Ureter (tissue), 1 donor: ENCODE results near the gene KAZALD1. TPM values are rescaled to one million over a fixed set of nuclear protein-coding genes. Genes with fewer than 3 reads are reported as not detected.
A peak's percentile ranks its signal among the peaks of the same experiment; 100 is the strongest.
"Not testable (repeated sequence)": the region's sequence is repeated elsewhere in the genome, so short reads cannot be mapped to it uniquely, and the experiment has no call there.

Source experiments
- DNase-seq: peaks from one replicate; pipeline ENCODE4 v3.0.0-alpha.2; 2020; ENCODE audit warnings: low spot score
- total RNA-seq: library from RNA; stranded (reverse); gene quantifications from one replicate; pipeline ENCODE4 v1.2.4, GENCODE V29; 2023
- donor health status: DM: yes; HTN: yes; CAD: no.

The KAZALD1 gene
- total RNA-seq, 1 donor from 2014 or later: 3.4 TPM

- no peak for DNase-seq
Measured at GRCh38 chr10:101030496-101031127, 31.2 kb upstream of the KAZALD1 start.

- DNase-seq: peak; percentile 96
Measured at GRCh38 chr10:101031128-101031795, 30.5 kb upstream of the KAZALD1 start, which contains the start of the genes PDZD7 and SFXN3. TSS of gene PDZD7 (minus strand) at chr10:101031129. CDS start at chr10:101030219, 910 bp downstream. TSS of gene SFXN3 (plus strand) at chr10:101031234. CDS start at chr10:101034695, 3,461 bp downstream.

- DNase-seq: peak; percentile 83
Measured at GRCh38 chr10:101031796-101032636, 29.8 kb upstream of the KAZALD1 start.

GRCh38 chr10:101032637-101033224, 29.1 kb upstream of the KAZALD1 start:
- DNase-seq: peak; percentile 74

GRCh38 chr10:101033276-101033675, 28.5 kb upstream of the KAZALD1 start:
- DNase-seq: no peak

- not testable (repeated sequence) for DNase-seq
Measured at GRCh38 chr10:101034404-101034803, 27.4 kb upstream of the KAZALD1 start.

GRCh38 chr10:101035314-101035713, 26.5 kb upstream of the KAZALD1 start:
- no peak for DNase-seq

- DNase-seq: no peak
Measured at GRCh38 chr10:101035916-101036702, 25.7 kb upstream of the KAZALD1 start.

GRCh38 chr10:101036726-101037125, 25.1 kb upstream of the KAZALD1 start:
- no peak for DNase-seq

- DNase-seq: no peak
Measured at GRCh38 chr10:101038484-101038883, 23.3 kb upstream of the KAZALD1 start.

- DNase-seq: no peak
Measured at GRCh38 chr10:101040061-101040460, 21.7 kb upstream of the KAZALD1 start.

GRCh38 chr10:101040851-101041250, 20.9 kb upstream of the KAZALD1 start:
- no peak for DNase-seq

GRCh38 chr10:101041252-101041761, 20.5 kb upstream of the KAZALD1 start:
- peak; percentile 87 for DNase-seq

- DNase-seq: no peak
Measured at GRCh38 chr10:101042118-101042517, 19.7 kb upstream of the KAZALD1 start.

- DNase-seq: peak; percentile 96
Measured at GRCh38 chr10:101042667-101043362, 19.0 kb upstream of the KAZALD1 start.

- DNase-seq: no peak
Measured at GRCh38 chr10:101043363-101043707, 18.5 kb upstream of the KAZALD1 start.

GRCh38 chr10:101044117-101044516, 17.7 kb upstream of the KAZALD1 start:
- DNase-seq: no peak

GRCh38 chr10:101046332-101047238, 15.2 kb upstream of the KAZALD1 start:
- no peak for DNase-seq

- no peak for DNase-seq
Measured at GRCh38 chr10:101047268-101047667, 14.5 kb upstream of the KAZALD1 start.
